BJ (cell line): ENCODE data around the gene ESYT3. TPM values are rescaled to one million over a fixed set of nuclear protein-coding genes. Genes with fewer than 3 reads are reported as not detected.

ENCODE experiments used
- CTCF ChIA-PET: fragments of 350-600 bp; formaldehyde crosslinking; extraction: SDS; loops from one replicate; lab custom pipeline; 2021; ENCODE audit warnings: antibody characterized with exemption, inconsistent platforms; lab: Yijun Ruan, JAX
- POLR2A ChIA-PET: fragments of 300-600 bp; sonication (Branson Sonifier 250); formaldehyde crosslinking; extraction: SDS; loops from one replicate; lab custom pipeline; 2021; ENCODE audit warnings: antibody characterized with exemption; lab: Charles Lee
- DNase-seq: peaks from one replicate; pipeline ENCODE4 v3.0.0-alpha.2; 2011; ENCODE audit warnings: low read depth
- H3K27me3 ChIP-seq: 2 replicates; pipeline ENCODE4 v1.6.0; 2011; ENCODE audit warnings: low read length; ENCODE audit not compliant: control insufficient read depth, insufficient read depth
- H3K36me3 ChIP-seq: 2 replicates; pipeline ENCODE4 v1.5.1; 2011; ENCODE audit warnings: low read length; ENCODE audit not compliant: control insufficient read depth, insufficient read depth
- H3K4me3 ChIP-seq: 2 replicates; pipeline ENCODE4 v1.5.1; 2011; ENCODE audit warnings: low read depth, mild to moderate bottlenecking, control low read depth, low read length
- CTCF ChIP-seq: IDR thresholded peaks from 2 replicates; pipeline ENCODE4 v1.5.1; 2011; ENCODE audit warnings: low read depth, mild to moderate bottlenecking, control low read depth, inconsistent platforms, low read length, moderate library complexity; ENCODE audit not compliant: insufficient read depth
- polyA plus RNA-seq: library from polyadenylated mRNA; depleted of rRNA; stranded (reverse); fragments of >200 nt; gene quantifications from 2 replicates; pipeline ENCODE4 v1.2.3, GENCODE V29; 2011

The ESYT3 gene
- polyA plus RNA-seq, 1 experiment: 0.09 TPM

GRCh38 chr3:138460536-138461205 lies 26.3 kb downstream of the ESYT3 start:
- DNase-seq: no peak
- ChIA-PET CTCF (interaction anchor here (1.2 to 2.7 kb wide), 4 partner anchors 8 to 455 kb away, joined by 3 to 10 read pairs (median 6); no protein-coding TSS in a partner anchor), POLR2A (no interaction called here)
- peaks cover 3% of the 10 kb centered on the region; the same call in 1 of the 2 replicates for H3K27me3 ChIP-seq
- no peak overlapping the region for H3K4me3 ChIP-seq
- TF ChIP-seq CTCF: no peak
- no peaks in the 10 kb centered on the region for H3K36me3 ChIP-seq

- POLR2A ChIA-PET: no interaction called here
- Histone ChIP-seq H3K27me3 (peaks cover 2% of the 10 kb centered on the region; the same call in 1 of the 2 replicates), H3K4me3 (no peak overlapping the region), H3K36me3 (no peaks in the 10 kb centered on the region)
- DNase-seq: no peak
- no peak for TF ChIP-seq CTCF
- CTCF ChIA-PET: interaction anchor here (1.2 to 2.7 kb wide), 4 partner anchors 8 to 455 kb away, joined by 3 to 10 read pairs (median 6); no protein-coding TSS in a partner anchor
Measured at GRCh38 chr3:138461246-138461645, 26.8 kb downstream of the ESYT3 start.

DNA sequence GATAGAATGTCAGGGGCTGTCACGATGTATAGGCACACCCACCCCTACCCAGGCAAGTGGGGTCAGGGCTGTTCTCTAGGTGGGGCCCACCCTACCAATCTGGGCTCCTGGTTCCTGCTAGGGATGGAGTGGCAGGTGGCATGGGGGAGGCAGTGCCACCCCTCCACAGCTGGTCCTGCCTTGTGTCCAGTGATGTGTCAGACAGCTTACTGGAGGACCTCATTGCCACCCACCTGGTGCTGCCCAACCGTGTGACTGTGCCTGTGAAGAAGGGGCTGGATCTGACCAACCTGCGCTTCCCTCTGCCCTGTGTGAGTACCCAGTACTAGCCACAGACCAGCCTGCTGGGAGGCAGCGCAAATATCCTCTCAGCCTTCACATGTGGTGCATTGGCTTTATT lies 27.5 kb downstream of the ESYT3 start:
- no peak for TF ChIP-seq CTCF
- H3K36me3 ChIP-seq: no peaks in the 10 kb centered on the region
- H3K27me3 ChIP-seq: peaks cover 2% of the 10 kb centered on the region; the same call in 1 of the 2 replicates
- CTCF ChIA-PET: interaction anchor here (1.3 to 1.7 kb wide), 2 partner anchors 10 to 454 kb away, joined by 3 to 8 read pairs; no protein-coding TSS in a partner anchor
- H3K4me3 ChIP-seq: no peak overlapping the region
- POLR2A ChIA-PET: no interaction called here
- DNase-seq: no peak

DNA sequence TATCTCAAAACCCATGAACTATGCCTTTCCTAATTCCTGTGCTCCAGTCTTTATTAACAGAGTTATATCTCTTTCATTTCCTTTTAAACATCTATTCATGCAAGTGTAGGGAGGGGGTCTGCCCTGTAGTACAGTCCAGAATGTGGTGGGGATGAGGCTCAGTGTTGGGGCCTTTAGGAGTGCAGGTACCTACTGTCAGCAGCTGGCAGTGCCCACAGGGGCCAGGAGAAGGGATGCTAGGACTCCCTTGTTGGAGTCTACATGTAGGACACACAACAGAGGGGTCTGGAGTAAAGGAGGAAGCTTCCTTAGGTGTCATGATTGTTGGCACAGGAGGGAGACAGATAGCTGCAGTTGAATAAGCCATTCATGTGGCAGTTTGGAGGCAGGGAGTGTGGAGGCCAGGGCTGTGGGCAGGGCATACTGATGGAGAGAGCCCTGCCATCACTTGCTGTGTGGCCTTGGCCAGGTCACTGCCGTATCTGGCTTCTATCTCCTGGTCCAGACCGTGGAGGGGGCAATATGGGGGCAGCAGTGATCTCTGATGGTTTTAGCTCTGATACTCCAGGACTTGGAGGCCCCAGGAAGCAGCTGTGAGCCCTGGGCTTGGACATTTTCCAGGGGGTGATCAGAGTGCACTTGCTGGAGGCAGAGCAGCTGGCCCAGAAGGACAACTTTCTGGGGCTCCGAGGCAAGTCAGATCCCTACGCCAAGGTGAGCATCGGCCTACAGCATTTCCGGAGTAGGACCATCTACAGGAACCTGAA lies 29.5 kb downstream of the ESYT3 start:
- TF ChIP-seq CTCF: no peak
- DNase-seq: no peak
- Histone ChIP-seq H3K36me3 (no peaks in the 10 kb centered on the region), H3K4me3 (no peak overlapping the region), H3K27me3 (peaks cover 2% of the 10 kb centered on the region; the same call in 1 of the 2 replicates)
- ChIA-PET CTCF (no interaction called here), POLR2A (no interaction called here)

GRCh38 chr3:138464491-138464860 lies 30.1 kb downstream of the ESYT3 start:
- POLR2A ChIA-PET: no interaction called here
- H3K27me3 ChIP-seq: peaks cover 2% of the 10 kb centered on the region; the same call in 1 of the 2 replicates
- H3K4me3 ChIP-seq: no peak overlapping the region
- TF ChIP-seq CTCF: no peak
- CTCF ChIA-PET: no interaction called here
- no peak for DNase-seq
- H3K36me3 ChIP-seq: no peaks in the 10 kb centered on the region
